GM08714 (cell line): ENCODE measurements around the gene RAPH1.

Experiments used
- H3K4me3 ChIP-seq: fragments of 200-500 bp; sonication (Bioruptor generic); 2 replicates; pipeline ENCODE4 v1.5.1; 2014; ENCODE audit warnings: mild to moderate bottlenecking, low read length, inconsistent platforms
- ZNF274 ChIP-seq: IDR thresholded peaks from 2 replicates; pipeline ENCODE4 v1.6.1; 2012; ENCODE audit warnings: mild to moderate bottlenecking, low read depth, low read length

RAPH1 gene

DNA sequence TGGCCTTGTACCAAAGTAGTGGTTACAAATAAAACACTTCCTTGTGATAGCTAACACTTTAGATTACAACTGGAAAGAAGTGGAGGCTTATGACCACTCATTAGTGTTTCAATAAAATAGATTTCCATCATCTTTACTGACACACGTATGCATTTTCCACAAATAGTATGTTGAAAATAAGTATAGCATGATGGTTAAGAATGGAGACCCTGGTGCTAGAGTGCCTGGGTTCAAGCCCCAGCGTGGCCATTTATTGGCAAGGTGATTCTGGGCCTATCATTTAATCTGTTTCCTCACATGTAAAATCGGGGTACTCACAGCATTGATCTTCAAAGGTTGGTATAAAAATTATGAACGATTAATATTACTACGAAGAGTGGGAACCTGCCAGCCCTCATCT is 54.5 kb downstream of the RAPH1 start:
- TF ChIP-seq ZNF274 = no peak
- no peak overlapping the region for H3K4me3 ChIP-seq

DNA sequence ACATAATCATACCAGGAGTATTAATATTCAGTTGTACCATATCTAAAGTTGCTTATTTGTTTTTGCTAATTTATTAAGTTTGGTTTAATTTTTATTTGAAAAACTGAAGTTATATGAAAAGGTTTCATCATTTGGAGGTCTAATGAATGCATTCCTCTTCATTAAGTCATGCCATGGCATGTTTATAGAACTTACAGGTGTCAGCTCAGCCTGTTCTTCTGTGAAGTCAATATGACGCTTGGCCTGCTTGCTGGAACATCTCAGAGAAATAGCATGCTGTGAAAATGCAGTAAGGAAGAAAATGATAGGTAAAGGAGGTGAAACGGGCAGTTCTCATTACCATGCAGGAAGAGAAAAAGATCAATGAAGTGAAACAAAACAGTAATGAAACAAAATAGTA is 58.2 kb downstream of the RAPH1 start:
- H3K4me3 ChIP-seq = no peak overlapping the region
- TF ChIP-seq ZNF274 = no peak

DNA sequence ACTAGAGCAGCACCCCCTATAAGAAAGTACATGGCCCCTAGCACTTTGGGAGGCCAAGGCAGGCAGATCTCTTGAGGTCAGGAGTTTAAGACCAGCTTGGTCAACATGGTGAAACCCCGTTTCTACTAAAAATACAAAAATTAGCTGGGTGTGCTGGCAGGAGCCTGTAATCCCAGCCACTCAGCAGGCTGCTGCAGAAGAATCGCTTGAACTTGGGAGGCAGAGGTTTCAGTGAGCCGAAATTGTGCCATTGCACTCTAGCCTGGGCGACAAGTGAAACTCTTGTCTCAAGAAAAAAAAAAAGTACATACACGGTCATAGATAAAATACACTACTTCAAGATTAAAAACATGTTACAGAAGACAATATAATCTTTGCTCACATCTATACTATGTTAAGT is 63.8 kb downstream of the RAPH1 start:
- H3K4me3 ChIP-seq = no peak overlapping the region
- TF ChIP-seq ZNF274 = no peak

DNA sequence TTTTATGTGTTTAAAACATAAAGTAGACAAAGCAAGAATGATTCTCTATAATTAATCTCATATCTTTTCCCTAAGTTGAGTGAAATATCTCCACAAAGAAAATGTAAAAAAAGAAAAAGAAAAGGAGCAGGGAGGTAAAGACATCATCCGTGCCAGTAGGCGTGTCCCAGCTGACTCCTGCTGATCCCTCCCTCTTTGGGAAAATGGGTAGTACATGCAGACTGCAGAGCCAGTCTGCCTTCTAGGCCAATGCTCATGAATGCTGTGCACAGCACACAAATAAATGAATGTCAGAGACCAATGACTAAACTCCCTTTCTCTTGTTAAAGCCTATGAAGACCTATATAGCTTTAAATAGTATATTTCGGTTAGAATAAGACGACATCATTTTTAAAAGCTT is 64.7 kb downstream of the RAPH1 start:
- H3K4me3 ChIP-seq = no peak overlapping the region
- no peak for TF ChIP-seq ZNF274

DNA sequence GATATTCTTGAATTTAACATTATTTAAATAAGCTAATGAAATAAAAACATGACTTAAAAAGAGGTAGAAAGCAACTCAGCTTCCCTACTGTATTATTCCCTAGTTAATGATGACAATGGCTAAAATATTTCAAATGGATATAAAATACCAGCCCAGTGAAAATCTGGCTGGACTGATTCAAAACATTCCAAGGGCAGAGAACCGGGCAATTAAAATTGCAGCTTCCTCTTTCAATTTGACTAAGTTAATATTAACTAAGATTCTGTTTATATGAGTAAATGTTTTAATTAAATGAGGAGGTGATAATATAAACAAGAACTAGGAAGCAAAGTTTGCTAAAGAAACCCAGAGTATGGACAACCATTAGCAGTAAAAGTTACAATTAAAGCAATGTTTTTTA is 65.6 kb downstream of the RAPH1 start:
- no peak overlapping the region for H3K4me3 ChIP-seq
- TF ChIP-seq ZNF274 = no peak

DNA sequence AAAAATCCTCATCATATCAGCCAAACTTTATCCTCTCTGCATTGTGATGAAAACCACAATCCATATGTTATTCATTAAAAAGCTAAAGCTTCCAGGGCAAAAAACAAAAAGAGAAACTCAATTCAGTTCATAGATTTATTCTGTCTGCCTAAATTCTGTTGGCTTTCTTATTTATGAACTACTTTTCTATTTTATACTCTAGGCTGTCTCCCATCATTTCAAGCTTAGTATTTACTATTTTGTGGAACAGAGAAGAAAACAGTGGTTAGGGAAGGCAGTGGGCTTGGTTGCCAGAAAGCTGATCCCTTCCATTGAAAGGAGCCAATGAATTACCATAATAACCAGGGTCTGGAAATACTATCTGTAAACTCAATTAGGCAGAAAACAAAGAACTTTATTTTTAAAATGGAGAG is 71.8 kb downstream of the RAPH1 start:
- no peak overlapping the region for H3K4me3 ChIP-seq
- no peak for TF ChIP-seq ZNF274

DNA sequence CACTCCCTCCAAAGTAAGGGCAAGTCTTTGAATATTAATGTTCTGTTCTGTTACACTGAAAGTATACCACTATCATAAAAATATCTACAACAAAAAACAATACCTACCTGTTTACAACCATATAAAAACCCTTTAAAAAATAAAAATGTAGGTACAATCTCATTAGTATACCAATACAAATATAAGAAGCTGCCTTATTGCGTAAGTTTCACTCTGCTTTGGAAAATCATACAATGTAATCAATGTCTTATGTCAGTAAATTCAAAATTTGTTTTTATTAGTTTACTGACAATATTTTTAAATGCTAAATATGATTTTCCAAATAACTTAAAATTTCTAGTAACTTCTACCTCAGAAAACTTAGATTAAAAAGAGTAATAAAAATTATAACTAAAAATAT is 72.8 kb downstream of the RAPH1 start:
- no peak overlapping the region for H3K4me3 ChIP-seq
- no peak for TF ChIP-seq ZNF274

DNA sequence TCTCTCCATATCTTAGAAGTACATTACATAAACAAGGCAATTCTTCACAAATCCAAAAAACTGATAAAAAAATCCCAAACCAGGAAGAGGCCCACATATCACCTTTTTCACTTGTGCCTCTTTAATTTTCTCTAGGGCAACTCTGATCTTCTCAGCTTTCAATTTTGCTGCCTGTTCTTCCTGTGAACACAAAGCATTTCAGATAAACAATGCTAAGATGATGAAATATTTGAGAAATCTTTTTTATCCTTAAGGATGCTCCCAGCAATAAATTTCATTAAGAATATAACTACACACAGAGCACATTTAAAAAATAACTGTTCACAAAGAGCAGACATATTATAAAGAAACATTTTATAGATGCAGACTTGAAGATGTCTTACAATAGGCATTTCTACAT is 73.4 kb downstream of the RAPH1 start:
- no peak overlapping the region for H3K4me3 ChIP-seq
- no peak for TF ChIP-seq ZNF274

DNA sequence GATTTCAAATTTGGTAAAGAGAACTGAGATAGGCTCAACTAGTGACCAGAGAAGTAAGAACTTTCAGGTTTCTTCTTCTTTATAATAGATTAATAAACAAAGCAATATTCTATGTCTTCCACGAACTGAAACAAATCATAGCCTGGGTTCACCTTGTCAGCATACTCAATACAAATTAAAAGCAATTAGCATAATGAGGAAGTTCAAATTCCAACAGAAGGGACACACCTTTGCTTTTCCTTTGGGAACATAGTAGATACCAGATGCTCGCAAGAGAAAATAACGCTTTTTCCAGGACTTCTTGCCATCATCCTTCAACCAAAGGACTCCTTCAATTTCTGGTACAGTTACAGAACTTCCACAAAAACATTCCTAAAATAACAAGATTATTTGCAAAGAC is 79.9 kb downstream of the RAPH1 start:
- no peak for TF ChIP-seq ZNF274
- H3K4me3 ChIP-seq = no peak overlapping the region

DNA sequence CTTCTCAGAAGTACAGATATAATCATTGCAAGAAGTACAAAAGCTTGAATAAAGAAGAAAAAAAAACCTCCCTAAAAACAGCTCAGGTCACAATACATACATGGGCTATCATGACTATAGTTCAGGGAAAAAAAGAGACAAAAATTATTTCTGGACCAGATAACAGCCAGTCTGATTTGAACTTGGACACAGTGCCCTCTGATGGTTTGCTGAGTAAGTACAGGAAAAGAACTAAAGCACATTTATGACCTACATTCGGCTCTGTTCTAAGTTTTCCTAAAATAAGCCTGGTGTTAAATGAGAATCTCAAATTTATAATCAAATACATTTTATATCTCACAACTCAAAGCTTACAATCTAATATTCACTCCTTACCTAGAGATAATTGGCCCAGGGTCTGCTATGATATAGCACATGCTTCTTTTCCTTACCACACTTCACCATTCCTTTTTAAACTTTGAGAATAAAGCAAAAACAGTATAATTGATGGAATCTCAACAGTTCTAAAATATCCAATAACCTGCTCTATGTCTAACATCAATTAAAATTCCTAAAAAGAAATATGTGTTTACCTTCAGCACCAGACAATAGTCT is 81.1 kb downstream of the RAPH1 start:
- no peak for TF ChIP-seq ZNF274
- no peak overlapping the region for H3K4me3 ChIP-seq

DNA sequence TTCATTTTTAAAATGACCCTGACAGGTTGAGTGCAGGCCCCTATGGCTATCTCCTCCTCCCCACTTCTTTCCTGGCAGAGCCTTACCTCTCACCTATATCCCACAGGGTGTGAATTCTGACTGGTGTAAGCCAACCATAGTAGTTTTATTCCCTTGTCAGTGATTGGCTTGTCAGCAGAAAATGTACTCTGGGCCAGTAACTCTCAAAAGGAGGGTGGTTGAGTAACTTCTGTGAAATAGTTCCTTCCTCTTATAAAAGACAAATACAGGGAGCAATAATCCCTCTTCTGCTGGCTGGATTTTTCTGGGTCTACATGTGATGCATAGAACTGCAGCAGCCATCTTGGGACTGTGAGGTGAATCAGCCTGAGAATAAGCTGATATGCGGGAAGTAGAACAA is 83.4 kb downstream of the RAPH1 start:
- H3K4me3 ChIP-seq = no peak overlapping the region
- TF ChIP-seq ZNF274 = no peak

DNA sequence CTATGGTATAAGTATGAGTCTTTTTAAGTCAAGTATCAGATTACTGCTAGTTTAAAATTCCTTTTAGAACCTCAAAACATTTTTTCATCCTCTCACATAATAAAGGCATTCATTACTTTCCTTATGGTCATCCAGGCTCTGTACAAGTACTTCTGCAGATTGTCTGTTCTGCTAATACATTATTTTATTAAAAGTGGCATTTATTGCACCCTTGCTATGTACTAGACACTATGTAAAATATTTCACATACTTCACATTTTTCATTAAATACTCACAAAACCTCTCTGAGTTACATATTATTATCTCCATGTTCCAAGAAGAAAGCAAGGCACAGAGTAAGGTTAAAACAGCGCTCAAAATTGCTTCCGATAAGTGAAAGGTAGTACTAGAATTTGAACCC is 84.1 kb downstream of the RAPH1 start:
- H3K4me3 ChIP-seq = no peak overlapping the region
- TF ChIP-seq ZNF274 = no peak

DNA sequence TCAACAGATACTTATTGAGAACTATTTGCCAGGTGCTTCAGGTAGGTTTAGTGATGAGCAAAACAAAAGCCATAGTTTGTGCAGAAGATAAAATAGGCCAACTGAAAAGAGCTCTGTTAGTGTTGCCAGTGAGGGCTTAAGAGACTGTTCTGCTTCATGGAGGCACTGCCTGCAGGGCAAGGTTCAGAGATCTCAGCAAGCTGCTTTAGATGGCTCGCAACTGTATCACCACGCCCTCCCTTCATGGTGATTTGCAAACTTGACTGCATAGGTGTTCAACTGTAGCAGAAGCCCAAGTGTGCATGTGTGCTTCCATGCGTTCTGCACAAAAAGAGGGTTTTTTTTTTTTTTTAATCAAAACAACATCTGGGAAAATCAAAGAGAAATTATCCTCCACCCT is 84.5 kb downstream of the RAPH1 start:
- no peak for TF ChIP-seq ZNF274
- no peak overlapping the region for H3K4me3 ChIP-seq

DNA sequence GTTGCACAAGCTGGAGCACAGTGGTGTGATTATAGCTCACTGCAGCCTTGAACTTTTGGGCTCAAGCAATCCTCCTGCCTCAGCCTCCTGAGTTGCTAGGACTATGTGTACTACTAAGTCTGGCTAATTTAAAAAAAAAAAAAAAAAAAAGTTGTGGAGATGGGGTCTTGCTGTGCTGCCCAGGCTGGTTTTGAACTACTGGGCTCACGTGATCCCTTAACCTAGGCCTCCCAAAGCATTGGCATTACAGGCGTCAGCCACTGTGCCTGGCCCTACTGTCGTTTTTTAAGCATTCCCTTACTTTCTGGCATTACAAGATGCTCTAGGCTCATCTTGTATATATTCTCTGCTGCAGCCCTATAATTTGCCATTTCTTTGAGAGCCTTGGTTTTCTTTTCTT is 88.3 kb downstream of the RAPH1 start:
- H3K4me3 ChIP-seq = no peak overlapping the region
- no peak for TF ChIP-seq ZNF274

DNA sequence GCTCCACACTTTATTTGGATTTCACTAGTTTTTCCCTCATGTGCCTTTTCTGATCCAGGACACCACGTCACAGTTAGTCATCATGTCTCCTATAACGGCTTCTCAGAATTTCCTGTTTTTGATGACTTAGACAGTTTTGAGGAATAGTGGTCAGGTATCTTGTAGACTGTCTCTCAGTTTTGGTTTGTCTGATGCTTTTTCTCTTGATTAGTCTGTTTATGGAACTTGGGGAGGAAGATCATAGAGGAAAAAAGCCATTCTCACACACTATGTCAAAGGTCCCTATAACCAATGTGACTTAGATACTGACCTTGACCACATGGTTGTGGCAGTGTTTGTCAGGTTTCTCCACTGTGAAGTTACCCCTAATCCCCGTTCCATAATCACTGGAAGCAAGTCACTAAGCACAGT is 89.0 kb downstream of the RAPH1 start:
- no peak overlapping the region for H3K4me3 ChIP-seq
- TF ChIP-seq ZNF274 = no peak

DNA sequence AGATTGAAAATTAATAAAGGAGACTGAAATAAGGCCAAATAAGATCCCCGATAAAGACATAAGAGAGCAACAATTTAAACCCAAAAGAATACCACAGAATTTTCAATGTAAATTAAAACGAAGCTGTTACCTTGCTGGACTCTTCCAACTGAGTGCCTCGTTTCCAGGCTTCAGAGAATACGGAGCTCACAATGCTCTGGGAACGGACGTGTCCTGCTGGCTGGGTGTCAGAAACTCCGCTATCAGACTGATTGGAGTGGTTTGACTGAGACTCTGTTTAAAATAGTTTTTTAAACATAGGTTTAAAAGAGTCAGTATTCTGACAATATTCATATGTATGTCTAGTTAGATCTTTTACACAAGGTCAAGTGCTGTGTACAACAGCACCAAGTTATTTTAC is 90.4 kb downstream of the RAPH1 start:
- no peak overlapping the region for H3K4me3 ChIP-seq
- no peak for TF ChIP-seq ZNF274
